PC-9 (cell line): ENCODE results near the gene IGF2BP2.

Experiments used
- EZH2 ChIP-seq: fragments of 200-600 bp; sonication (generic); IDR thresholded peaks from 2 replicates; pipeline ENCODE4 v1.8.0; 2017; ENCODE audit warnings: antibody characterized with exemption, low read depth
- TF ChIP-seq, protein P1 (sequence below): fragments of 200-600 bp; sonication (generic); conservative IDR thresholded peaks from 2 replicates; pipeline ENCODE4 v1.6.1; 2017; ENCODE audit warnings: mixed run types, antibody characterized with exemption, mild to moderate bottlenecking, moderate library complexity

DNA sequence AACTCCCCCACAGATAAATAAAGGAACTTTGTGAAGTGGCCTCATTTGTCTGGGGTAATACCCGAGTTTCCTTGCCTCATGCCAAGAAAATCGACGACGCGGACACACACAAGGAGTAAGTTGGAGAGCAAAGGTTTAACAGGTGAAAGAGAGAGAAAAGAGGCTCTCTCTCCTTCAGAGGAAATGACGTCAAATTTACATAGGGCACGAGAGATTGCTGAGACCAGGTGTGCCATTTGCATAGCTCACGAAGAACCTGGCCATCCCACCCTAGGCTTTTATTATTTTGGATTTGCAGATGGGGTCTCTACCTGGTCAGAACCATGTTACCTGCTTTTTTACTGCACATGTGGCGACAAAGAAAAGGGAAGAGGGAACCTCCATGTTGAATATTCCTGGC lies 49.3 kb upstream of the IGF2BP2 start:
- TF ChIP-seq, protein P1, sequence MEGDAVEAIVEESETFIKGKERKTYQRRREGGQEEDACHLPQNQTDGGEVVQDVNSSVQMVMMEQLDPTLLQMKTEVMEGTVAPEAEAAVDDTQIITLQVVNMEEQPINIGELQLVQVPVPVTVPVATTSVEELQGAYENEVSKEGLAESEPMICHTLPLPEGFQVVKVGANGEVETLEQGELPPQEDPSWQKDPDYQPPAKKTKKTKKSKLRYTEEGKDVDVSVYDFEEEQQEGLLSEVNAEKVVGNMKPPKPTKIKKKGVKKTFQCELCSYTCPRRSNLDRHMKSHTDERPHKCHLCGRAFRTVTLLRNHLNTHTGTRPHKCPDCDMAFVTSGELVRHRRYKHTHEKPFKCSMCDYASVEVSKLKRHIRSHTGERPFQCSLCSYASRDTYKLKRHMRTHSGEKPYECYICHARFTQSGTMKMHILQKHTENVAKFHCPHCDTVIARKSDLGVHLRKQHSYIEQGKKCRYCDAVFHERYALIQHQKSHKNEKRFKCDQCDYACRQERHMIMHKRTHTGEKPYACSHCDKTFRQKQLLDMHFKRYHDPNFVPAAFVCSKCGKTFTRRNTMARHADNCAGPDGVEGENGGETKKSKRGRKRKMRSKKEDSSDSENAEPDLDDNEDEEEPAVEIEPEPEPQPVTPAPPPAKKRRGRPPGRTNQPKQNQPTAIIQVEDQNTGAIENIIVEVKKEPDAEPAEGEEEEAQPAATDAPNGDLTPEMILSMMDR, result no peak
- TF ChIP-seq EZH2, result no peak
